Mesenchymal stem cell (in vitro differentiated cells and primary cell): ENCODE data around the gene TMEM121B.
A peak's percentile ranks its signal among the peaks of the same experiment; 100 is the strongest.

Experiments used
- DNase-seq: peaks from one replicate; pipeline ENCODE4 v3.0.0-alpha.2; 2013
- H2AFZ ChIP-seq: one replicate; pipeline ENCODE4 v1.6.1; 2013; ENCODE audit warnings: low read depth, mild to moderate bottlenecking, control low read depth, inconsistent platforms, low read length, moderate library complexity
- H2AK5ac ChIP-seq: 2 replicates; pipeline ENCODE4 v1.6.1; 2013; ENCODE audit warnings: low read length, moderate library complexity, mild to moderate bottlenecking, inconsistent platforms; ENCODE audit not compliant: severe bottlenecking
- H2BK120ac ChIP-seq: one replicate; pipeline ENCODE4 v1.6.1; 2013; ENCODE audit warnings: low read depth, mild to moderate bottlenecking, inconsistent platforms, low read length, moderate library complexity
- H2BK12ac ChIP-seq, 2 experiments: one replicate each; pipeline ENCODE4 v1.6.1; 2013; ENCODE audit warnings: inconsistent platforms in 2 of 2, low read length in 2 of 2, mild to moderate bottlenecking in 2 of 2, moderate library complexity in 2 of 2, control low read depth in 1 of 2
- H2BK15ac ChIP-seq: one replicate; pipeline ENCODE4 v1.6.1; 2013; ENCODE audit warnings: mild to moderate bottlenecking, low read depth, inconsistent platforms; ENCODE audit not compliant: poor library complexity, severe bottlenecking
- H2BK5ac ChIP-seq: 2 replicates; pipeline ENCODE4 v1.6.1; 2013; ENCODE audit warnings: low read depth, mild to moderate bottlenecking, low read length, control low read depth, inconsistent platforms; ENCODE audit not compliant: poor library complexity, severe bottlenecking
- H3K14ac ChIP-seq, 2 experiments: one replicate each; pipeline ENCODE4 v1.6.1; 2013; ENCODE audit warnings: inconsistent platforms in 2 of 2, low read length in 2 of 2, control low read depth in 1 of 2, mild to moderate bottlenecking in 1 of 2, moderate library complexity in 1 of 2
- H3K18ac ChIP-seq, 2 experiments: one replicate each; pipeline ENCODE4 v1.6.1; 2013; ENCODE audit warnings: inconsistent platforms in 2 of 2, low read length in 2 of 2, control low read depth in 1 of 2, low read depth in 1 of 2, mild to moderate bottlenecking in 1 of 2
- H3K23ac ChIP-seq, 2 experiments: one replicate each; pipeline ENCODE4 v1.6.1; 2013; ENCODE audit warnings: inconsistent platforms in 2 of 2, low read length in 2 of 2, mild to moderate bottlenecking in 2 of 2, moderate library complexity in 2 of 2, control low read depth in 1 of 2
- H3K27ac ChIP-seq: 2 replicates; pipeline ENCODE4 v1.5.1; 2013; ENCODE audit warnings: mild to moderate bottlenecking, moderate library complexity, low read length, control low read depth, inconsistent platforms; ENCODE audit not compliant: poor library complexity, severe bottlenecking
- H3K27me3 ChIP-seq, 2 experiments: 2 replicates each; pipeline versions ENCODE4 v1.6.1 to v1.7.0; 2013; ENCODE audit warnings: low read length in 2 of 2, mild to moderate bottlenecking in 2 of 2, moderate library complexity in 2 of 2, control low read depth in 1 of 2, inconsistent platforms in 1 of 2; ENCODE audit not compliant: control insufficient read depth in 1 of 2, insufficient read depth in 1 of 2
- H3K36me3 ChIP-seq, 2 experiments: 2 replicates each; pipeline versions ENCODE4 v1.6.1 to v1.7.0; 2013; ENCODE audit warnings: low read length in 2 of 2, control low read depth in 1 of 2, inconsistent platforms in 1 of 2, low read depth in 1 of 2, mild to moderate bottlenecking in 1 of 2; ENCODE audit not compliant: insufficient read depth in 2 of 2, control insufficient read depth in 1 of 2
- H3K4ac ChIP-seq, 2 experiments: one replicate each; pipeline ENCODE4 v1.6.1; 2013; ENCODE audit warnings: inconsistent platforms in 2 of 2, low read length in 2 of 2, mild to moderate bottlenecking in 2 of 2, moderate library complexity in 2 of 2, control low read depth in 1 of 2, low read depth in 1 of 2
- H3K4me1 ChIP-seq: 2 replicates; pipeline ENCODE4 v1.6.1; 2013; ENCODE audit warnings: low read depth, low read length, control low read depth; ENCODE audit not compliant: control insufficient read depth, insufficient read depth
- H3K4me2 ChIP-seq: 2 replicates; pipeline ENCODE4 v1.6.1; 2013; ENCODE audit warnings: low read length, mild to moderate bottlenecking, inconsistent platforms; ENCODE audit not compliant: poor library complexity, severe bottlenecking
- H3K4me3 ChIP-seq, 2 experiments: 2 replicates each; pipeline versions ENCODE4 v1.5.1 to v1.7.0; 2013; ENCODE audit warnings: low read length in 2 of 2, mild to moderate bottlenecking in 2 of 2, control low read depth in 1 of 2, low read depth in 1 of 2; ENCODE audit not compliant: insufficient read depth in 1 of 2
- H3K79me1 ChIP-seq: replicated peaks from 2 replicates; pipeline ENCODE4 v1.6.1; 2013; ENCODE audit warnings: mild to moderate bottlenecking, control low read depth, low read length, inconsistent platforms; ENCODE audit not compliant: poor library complexity, severe bottlenecking
- H3K9ac ChIP-seq: 2 replicates; pipeline ENCODE4 v1.7.0; 2013; ENCODE audit warnings: mild to moderate bottlenecking, low read length, moderate library complexity
- H3K9me3 ChIP-seq: 2 replicates; pipeline ENCODE4 v1.7.0; 2013; ENCODE audit warnings: mild to moderate bottlenecking, low read length; ENCODE audit not compliant: control insufficient read depth
- H4K8ac ChIP-seq: one replicate; pipeline ENCODE4 v1.6.1; 2013; ENCODE audit warnings: inconsistent platforms, mild to moderate bottlenecking, low read length, moderate library complexity
- H4K91ac ChIP-seq: one replicate; pipeline ENCODE4 v1.6.1; 2013; ENCODE audit warnings: mild to moderate bottlenecking, low read length, inconsistent platforms
- WGBS: methylation state at CpG from one replicate; pipeline ENCODE4 v1.1.7; 2013; ENCODE audit warnings: mixed read lengths; 5-methylcytosine and 5-hydroxymethylcytosine counted together

Gene TMEM121B

GRCh38 chr22:17091851-17092250 lies 29.3 kb downstream of the TMEM121B start:
- no peak overlapping the region for H4K8ac ChIP-seq
- H3K14ac ChIP-seq: no peak overlapping the region
- H4K91ac ChIP-seq: no peak overlapping the region
- no peak overlapping the region for H3K4me3 ChIP-seq
- H2BK15ac ChIP-seq: no peak overlapping the region
- WGBS: 94% methylated on average over 2 of the region's 4 CpGs
- H2AFZ ChIP-seq: no peak overlapping the region
- no peak overlapping the region for H3K9ac ChIP-seq
- no peaks in the 10 kb centered on the region for H3K27me3 ChIP-seq
- no peaks in the 10 kb centered on the region for H3K9me3 ChIP-seq
- H3K27ac ChIP-seq: no peak overlapping the region
- DNase-seq: no peak
- no peak overlapping the region for H3K18ac ChIP-seq
- H3K4me2 ChIP-seq: no peak overlapping the region
- peaks cover 30% of the 10 kb centered on the region for H3K79me1 ChIP-seq
- peaks cover under 1 to 2% of the 10 kb centered on the region in 2 experiments for H3K36me3 ChIP-seq
- H2AK5ac ChIP-seq: no peak overlapping the region
- H2BK12ac ChIP-seq: no peak overlapping the region
- no peak overlapping the region for H2BK120ac ChIP-seq
- H3K23ac ChIP-seq: no peak overlapping the region
- H3K4ac ChIP-seq: no peak overlapping the region
- no peak overlapping the region for H2BK5ac ChIP-seq
- peaks cover 1% of the 10 kb centered on the region for H3K4me1 ChIP-seq

- H2AFZ ChIP-seq: no peak overlapping the region
- H2BK5ac ChIP-seq: no peak overlapping the region
- no peak overlapping the region for H3K9ac ChIP-seq
- no peak overlapping the region for H4K91ac ChIP-seq
- H3K4me1 ChIP-seq: peaks cover 10% of the 10 kb centered on the region
- peaks cover 28% of the 10 kb centered on the region for H3K79me1 ChIP-seq
- no peaks in the 10 kb centered on the region for H3K27me3 ChIP-seq
- H2AK5ac ChIP-seq: no peak overlapping the region
- H3K4me3 ChIP-seq: no peak overlapping the region
- no peak overlapping the region for H3K14ac ChIP-seq
- H3K18ac ChIP-seq: no peak overlapping the region
- H3K9me3 ChIP-seq: no peaks in the 10 kb centered on the region
- H3K4me2 ChIP-seq: no peak overlapping the region
- no peak overlapping the region for H2BK15ac ChIP-seq
- no peak overlapping the region for H2BK12ac ChIP-seq
- H3K4ac ChIP-seq: no peak overlapping the region
- no peak overlapping the region for H4K8ac ChIP-seq
- no peaks in the 10 kb centered on the region for H3K36me3 ChIP-seq
- no peak overlapping the region for H3K27ac ChIP-seq
- no peak overlapping the region for H3K23ac ChIP-seq
- no peak for DNase-seq
- no peak overlapping the region for H2BK120ac ChIP-seq
These were observed 30.6 kb downstream of the TMEM121B start for GRCh38 chr22:17090550-17090949.

- H3K27ac ChIP-seq: no peak overlapping the region
- no peak overlapping the region for H2BK12ac ChIP-seq
- no peak overlapping the region for H4K8ac ChIP-seq
- no peak overlapping the region for H3K4me3 ChIP-seq
- H3K4me1 ChIP-seq: peaks cover 19% of the 10 kb centered on the region
- H3K36me3 ChIP-seq: no peaks in the 10 kb centered on the region
- no peaks in the 10 kb centered on the region for H3K27me3 ChIP-seq
- H3K9ac ChIP-seq: no peak overlapping the region
- H3K79me1 ChIP-seq: peaks cover 24% of the 10 kb centered on the region
- H2AFZ ChIP-seq: no peak overlapping the region
- no peak overlapping the region for H2BK5ac ChIP-seq
- H3K14ac ChIP-seq: no peak overlapping the region
- H4K91ac ChIP-seq: no peak overlapping the region
- peak; percentile 34 for DNase-seq
- H3K23ac ChIP-seq: no peak overlapping the region
- H2BK120ac ChIP-seq: no peak overlapping the region
- H2AK5ac ChIP-seq: no peak overlapping the region
- 89% methylated on average over 10 of the region's 12 CpGs for WGBS
- no peak overlapping the region for H3K4ac ChIP-seq
- H3K18ac ChIP-seq: no peak overlapping the region
- H2BK15ac ChIP-seq: no peak overlapping the region
- H3K9me3 ChIP-seq: no peaks in the 10 kb centered on the region
- H3K4me2 ChIP-seq: no peak overlapping the region
These were observed 33.5 kb downstream of the TMEM121B start for GRCh38 chr22:17087498-17088131.

- Histone ChIP-seq H3K27ac (no peak overlapping the region), H3K14ac (no peak overlapping the region), H3K9ac (peak overlapping the region; percentile 3), H3K23ac (no peak overlapping the region), H3K4me1 (peaks cover 19% of the 10 kb centered on the region), H2BK15ac (no peak overlapping the region), H3K18ac (no peak overlapping the region), H3K4me3 (peak overlapping the region in 1 of 2 experiments; percentile 87), H2BK5ac (no peak overlapping the region), H3K9me3 (no peaks in the 10 kb centered on the region), H2BK120ac (no peak overlapping the region), H3K79me1 (peaks cover 19% of the 10 kb centered on the region), H4K8ac (no peak overlapping the region), H3K27me3 (no peaks in the 10 kb centered on the region), H3K4me2 (no peak overlapping the region), H3K36me3 (no peaks in the 10 kb centered on the region), H3K4ac (no peak overlapping the region), H2BK12ac (no peak overlapping the region), H2AFZ (no peak overlapping the region), H2AK5ac (no peak overlapping the region), H4K91ac (no peak overlapping the region)
- no peak for DNase-seq
- WGBS: 83% methylated on average over 10 of the region's 10 CpGs
These were observed 34.2 kb downstream of the TMEM121B start for GRCh38 chr22:17086788-17087497.
